ENCODE measurements around the gene PSPH.

DNA sequence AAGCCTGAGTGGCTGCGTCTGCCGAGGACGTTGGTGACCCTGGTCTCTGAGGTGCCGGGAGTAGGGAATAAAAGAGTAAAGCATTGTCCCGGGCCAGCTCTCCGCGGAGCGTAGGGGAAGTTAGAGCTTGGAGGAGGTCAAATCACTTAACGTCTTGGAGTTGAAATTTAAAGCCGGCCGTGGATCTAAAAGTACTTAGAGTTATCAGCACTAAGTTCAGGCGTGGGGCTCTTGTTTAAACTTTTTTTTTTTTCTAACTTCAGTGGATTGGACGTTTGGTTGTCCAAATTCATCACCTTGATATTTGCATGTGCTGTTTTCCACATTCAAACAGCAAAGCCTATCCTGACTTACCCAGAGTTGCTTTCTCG lies 86.2 kb downstream of the PSPH start:
- TF ChIP-seq CTCF (IDR thresholded peaks at IDR 0.05) (no peak), POLR2A (IDR thresholded peaks at IDR 0.05) (no peak)
